Endothelial cell of umbilical vein (primary cell): Measurements from ENCODE around the gene KLHL36. TPM values are rescaled to one million over a fixed set of nuclear protein-coding genes. Genes with fewer than 3 reads are reported as not detected.

Experiments
- BruUV-seq: library from RNA; stranded (reverse); fragments of 400-500 nt; replicated peaks from 2 replicates; lab custom pipeline; 2021; lab: Mats Ljungman, UMichigan
- CTCF ChIA-PET: fragments of 300-600, 350-600 bp; sonication (Branson Sonifier 250); formaldehyde crosslinking; loops from one replicate; lab custom pipeline; 2021; ENCODE audit warnings: antibody characterized with exemption, inconsistent platforms; lab: Charles Lee
- POLR2A ChIA-PET: fragments of 300-600, 350-600 bp; sonication (Branson Sonifier 250); formaldehyde crosslinking; loops from one replicate; lab custom pipeline; 2021; ENCODE audit warnings: antibody characterized with exemption, inconsistent platforms; lab: Charles Lee
- DNase-seq: peaks from one replicate; pipeline ENCODE4 v3.0.0-alpha.2; 2011; ENCODE audit warnings: low read depth, low spot score
- FAIRE-seq: peaks from 2 replicates; lab custom pipeline; 2011; peaks lifted over from hg19 to GRCh38; lab: Jason Lieb, UNC
- H2AFZ ChIP-seq: 2 replicates; pipeline ENCODE4 v1.6.0; 2012; ENCODE audit warnings: low read depth, low read length, control low read depth, inconsistent platforms
- H3K27ac ChIP-seq: 2 replicates; pipeline ENCODE4 v1.5.1; 2011; ENCODE audit warnings: low read depth, mild to moderate bottlenecking, control low read depth, low read length, moderate library complexity; ENCODE audit not compliant: insufficient read depth
- H3K27me3 ChIP-seq, 2 experiments: 2 replicates each; pipeline versions ENCODE4 v1.6.0 to v1.6.1; 2011; ENCODE audit warnings: low read length in 2 of 2, mixed read lengths in 1 of 2; ENCODE audit not compliant: control insufficient read depth in 2 of 2, insufficient read depth in 2 of 2
- H3K36me3 ChIP-seq, 2 experiments: 2 replicates in 1 of 2; 3 replicates in 1 of 2; pipeline ENCODE4 v1.5.1; 2011; ENCODE audit warnings: low read length in 2 of 2, mild to moderate bottlenecking in 1 of 2, moderate library complexity in 1 of 2; ENCODE audit not compliant: control insufficient read depth in 2 of 2, insufficient read depth in 2 of 2; ENCODE audit errors: extremely low read depth in 1 of 2
- H3K4me1 ChIP-seq: 3 replicates; pipeline ENCODE4 v1.5.1; 2011; ENCODE audit warnings: mild to moderate bottlenecking, low read length; ENCODE audit not compliant: control insufficient read depth, insufficient read depth; ENCODE audit errors: extremely low read depth
- H3K4me2 ChIP-seq: 2 replicates; pipeline ENCODE4 v1.6.1; 2011; ENCODE audit warnings: low read length, control low read depth, mixed read lengths; ENCODE audit not compliant: insufficient read depth
- H3K4me3 ChIP-seq, 3 experiments: fragments of 200-600 bp in 1 of 3; sonication (generic), shearing (Covaris generic) in 1 of 3; replicated peaks in 1 of 3; 2 replicates each; pipeline ENCODE4 v1.5.1; 2011 to 2016; ENCODE audit warnings: control low read depth in 3 of 3, low read length in 3 of 3, mild to moderate bottlenecking in 2 of 3, inconsistent platforms in 1 of 3, low read depth in 1 of 3, moderate library complexity in 1 of 3; ENCODE audit not compliant: insufficient read depth in 1 of 3
- H3K79me2 ChIP-seq: 2 replicates; pipeline ENCODE4 v1.6.0; 2012; ENCODE audit warnings: low read length, inconsistent platforms; ENCODE audit not compliant: control insufficient read depth, insufficient read depth
- H3K9ac ChIP-seq: replicated peaks from 2 replicates; pipeline ENCODE3; 2011; ENCODE audit warnings: low read length, control low read depth; ENCODE audit not compliant: insufficient read depth; ENCODE audit errors: extremely low read depth
- H3K9me1 ChIP-seq: replicated peaks from 3 replicates; pipeline ENCODE4 v1.6.0; 2011; ENCODE audit warnings: mild to moderate bottlenecking, low read length; ENCODE audit not compliant: control insufficient read depth, insufficient read depth; ENCODE audit errors: extremely low read depth
- H3K9me3 ChIP-seq: replicated peaks from 2 replicates; pipeline ENCODE4 v1.5.1; 2012; ENCODE audit warnings: low read length, inconsistent platforms; ENCODE audit not compliant: control insufficient read depth, insufficient read depth
- H4K20me1 ChIP-seq: replicated peaks from 2 replicates; pipeline ENCODE3; 2011; ENCODE audit warnings: mild to moderate bottlenecking, low read length; ENCODE audit not compliant: control insufficient read depth, insufficient read depth; ENCODE audit errors: extremely low read depth
- EZH2 ChIP-seq: IDR thresholded peaks from 2 replicates; pipeline ENCODE4 v1.6.1; 2012; ENCODE audit warnings: borderline replicate concordance, low read depth, mild to moderate bottlenecking, moderate library complexity, low read length, inconsistent platforms; ENCODE audit not compliant: severe bottlenecking
- FOS ChIP-seq: IDR thresholded peaks from 2 replicates; pipeline ENCODE4 v1.6.1; 2011; ENCODE audit warnings: mild to moderate bottlenecking, low read length, moderate library complexity, borderline replicate concordance; ENCODE audit not compliant: insufficient read depth
- GATA2 ChIP-seq: IDR thresholded peaks from 2 replicates; pipeline ENCODE4 v1.7.0; 2011; ENCODE audit warnings: low read depth, mild to moderate bottlenecking, moderate library complexity, mixed read lengths, low read length; ENCODE audit not compliant: insufficient read length, insufficient read depth
- JUN ChIP-seq: IDR thresholded peaks from 2 replicates; pipeline ENCODE4 v1.6.1; 2011; ENCODE audit warnings: borderline replicate concordance, low read depth; ENCODE audit not compliant: insufficient read length, insufficient read depth
- MYC ChIP-seq: IDR thresholded peaks from one replicate; pipeline ENCODE4 v1.6.1; 2011; ENCODE audit warnings: mild to moderate bottlenecking, low read depth, low read length
- POLR2A ChIP-seq: IDR thresholded peaks from 2 replicates; pipeline ENCODE4 v1.6.1; 2012; ENCODE audit warnings: low read depth, mild to moderate bottlenecking, control low read depth, low read length
- POLR2AphosphoS5 ChIP-seq: IDR thresholded peaks from 2 replicates; pipeline ENCODE4 v1.6.1; 2012; ENCODE audit warnings: low read depth, mild to moderate bottlenecking, control low read depth, low read length, moderate library complexity; ENCODE audit not compliant: insufficient read depth
- dilution Hi-C: fragments of 300-500 bp; cut with MboI; formaldehyde crosslinking; loops from one replicate; pipeline ENCODE4 v1.15.0; 2019; ENCODE audit warnings: low sequenced_read_pairs; ENCODE audit not compliant: extremely low pct_ligation_motif_present
- intact Hi-C: fragments of 100-400 bp; cut with micrococcal nuclease; formaldehyde crosslinking; loops from one replicate; pipeline ENCODE4 v1.10.0; 2022
- polyA plus RNA-seq, 4 experiments: library from polyadenylated mRNA; depleted of rRNA in 3 of 4; stranded (reverse) in 3 of 4; unstranded in 1 of 4; fragments of >200 nt; gene quantifications; 2 replicates each; pipeline versions ENCODE4 v1.2.1 to v1.2.3, GENCODE V29; 2011 to 2012; ENCODE audit warnings: missing spikeins in 1 of 4
- total RNA-seq: library from RNA; stranded (reverse); gene quantifications from 2 replicates; pipeline ENCODE4 v1.2.3, GENCODE V29; 2021
- TF ChIP-seq, protein P1 (sequence below), 2 donors: IDR thresholded peaks; 1 replicate in 1 of 2; 2 replicates in 1 of 2; pipeline ENCODE4 v1.5.1; 2011; ENCODE audit warnings: low read length in 2 of 2, mild to moderate bottlenecking in 2 of 2, moderate library complexity in 2 of 2, control low read depth in 1 of 2, inconsistent platforms in 1 of 2, low read depth in 1 of 2; ENCODE audit not compliant: insufficient read depth in 1 of 2; ENCODE audit errors: extremely low read depth in 1 of 2
- TF ChIP-seq, protein P2 (sequence below): IDR thresholded peaks from 2 replicates; pipeline ENCODE4 v1.6.1; 2011; ENCODE audit not compliant: insufficient read depth, insufficient read length

Gene KLHL36
- total and polyA plus RNA-seq, 2 donors (not counting 3 experiments of a cell fraction or from before 2014, with no cell fraction given), result 31.3 to 38.8 TPM

DNA sequence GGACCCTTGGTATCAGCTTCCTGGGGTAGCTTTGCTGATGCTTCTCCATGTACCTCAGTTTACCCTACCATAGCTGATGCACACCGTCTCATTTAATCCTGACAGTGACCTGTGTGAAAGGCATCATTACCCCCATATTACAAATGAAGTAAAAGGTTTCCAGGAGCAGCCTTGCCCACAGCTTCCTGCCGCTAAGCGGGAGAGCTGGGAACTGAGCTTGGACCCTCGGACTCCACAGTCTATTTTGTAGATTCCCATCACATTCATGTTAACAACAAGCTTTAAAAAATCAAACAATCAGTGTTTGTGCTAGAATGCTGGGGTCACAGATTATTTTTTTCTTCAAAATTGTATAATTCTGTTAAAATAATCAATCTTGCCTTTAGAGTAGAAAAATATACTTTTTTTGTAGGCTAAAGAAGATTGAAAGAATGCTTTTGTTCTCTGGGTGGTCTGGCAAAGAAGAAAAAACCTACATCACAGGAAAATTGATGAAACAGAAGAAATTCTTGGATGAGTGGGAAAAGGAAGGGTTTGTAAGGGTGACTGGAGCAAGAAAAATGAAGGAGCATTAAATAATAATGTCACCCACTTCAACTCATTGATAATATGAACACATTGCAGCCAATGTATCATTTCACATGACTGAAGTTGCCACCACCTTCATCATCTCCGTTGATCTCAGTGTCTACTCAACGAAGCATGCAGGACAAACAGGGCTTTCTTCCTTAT is 41.9 kb downstream of the KLHL36 start:
- no peaks in the 10 kb centered on the region for H3K27me3 ChIP-seq
- TF ChIP-seq POLR2A, result no peak
- TF ChIP-seq, protein P1, sequence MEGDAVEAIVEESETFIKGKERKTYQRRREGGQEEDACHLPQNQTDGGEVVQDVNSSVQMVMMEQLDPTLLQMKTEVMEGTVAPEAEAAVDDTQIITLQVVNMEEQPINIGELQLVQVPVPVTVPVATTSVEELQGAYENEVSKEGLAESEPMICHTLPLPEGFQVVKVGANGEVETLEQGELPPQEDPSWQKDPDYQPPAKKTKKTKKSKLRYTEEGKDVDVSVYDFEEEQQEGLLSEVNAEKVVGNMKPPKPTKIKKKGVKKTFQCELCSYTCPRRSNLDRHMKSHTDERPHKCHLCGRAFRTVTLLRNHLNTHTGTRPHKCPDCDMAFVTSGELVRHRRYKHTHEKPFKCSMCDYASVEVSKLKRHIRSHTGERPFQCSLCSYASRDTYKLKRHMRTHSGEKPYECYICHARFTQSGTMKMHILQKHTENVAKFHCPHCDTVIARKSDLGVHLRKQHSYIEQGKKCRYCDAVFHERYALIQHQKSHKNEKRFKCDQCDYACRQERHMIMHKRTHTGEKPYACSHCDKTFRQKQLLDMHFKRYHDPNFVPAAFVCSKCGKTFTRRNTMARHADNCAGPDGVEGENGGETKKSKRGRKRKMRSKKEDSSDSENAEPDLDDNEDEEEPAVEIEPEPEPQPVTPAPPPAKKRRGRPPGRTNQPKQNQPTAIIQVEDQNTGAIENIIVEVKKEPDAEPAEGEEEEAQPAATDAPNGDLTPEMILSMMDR (IDR thresholded peaks at IDR 0.05; ENCODE audit: extremely low read depth in 1 of 2, insufficient read depth in 1 of 2, low read depth in 1 of 2, low read length in 2 of 2), result no peak
- no peak for TF ChIP-seq MYC
- TF ChIP-seq POLR2AphosphoS5, result no peak
- TF ChIP-seq, protein P2, sequence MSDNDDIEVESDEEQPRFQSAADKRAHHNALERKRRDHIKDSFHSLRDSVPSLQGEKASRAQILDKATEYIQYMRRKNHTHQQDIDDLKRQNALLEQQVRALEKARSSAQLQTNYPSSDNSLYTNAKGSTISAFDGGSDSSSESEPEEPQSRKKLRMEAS, result no peak
- TF ChIP-seq JUN, result no peak
- no peak for TF ChIP-seq FOS
- TF ChIP-seq EZH2, result no peak
- TF ChIP-seq GATA2, result no peak
- H3K9me3 ChIP-seq, result no peaks in the 10 kb centered on the region
- H3K9me1 ChIP-seq, result no peaks in the 10 kb centered on the region
- H3K9ac ChIP-seq, result no peak overlapping the region
- DNase-seq (no peak), FAIRE-seq (no peak)
- intact Hi-C loops (no loop called here), dilution Hi-C loops (no loop called here)
- no peak overlapping the region for H2AFZ ChIP-seq
- no TSS peak for BruUV-seq
- no peak overlapping the region for H3K4me2 ChIP-seq
- ChIA-PET CTCF (interaction anchor here (1.4 to 1.8 kb wide), 2 partner anchors 18 to 35 kb away, joined by 7 to 11 read pairs; no protein-coding TSS in a partner anchor), POLR2A (no interaction called here)
- H3K36me3 ChIP-seq, result no peaks in the 10 kb centered on the region
- no peaks in the 10 kb centered on the region for H3K79me2 ChIP-seq
- peaks cover 14% of the 10 kb centered on the region for H3K4me1 ChIP-seq
- no peak overlapping the region for H3K4me3 ChIP-seq
- H4K20me1 ChIP-seq, result no peaks in the 10 kb centered on the region
- no peak overlapping the region for H3K27ac ChIP-seq
